ENCODE measurements around the gene RHD.

DNA sequence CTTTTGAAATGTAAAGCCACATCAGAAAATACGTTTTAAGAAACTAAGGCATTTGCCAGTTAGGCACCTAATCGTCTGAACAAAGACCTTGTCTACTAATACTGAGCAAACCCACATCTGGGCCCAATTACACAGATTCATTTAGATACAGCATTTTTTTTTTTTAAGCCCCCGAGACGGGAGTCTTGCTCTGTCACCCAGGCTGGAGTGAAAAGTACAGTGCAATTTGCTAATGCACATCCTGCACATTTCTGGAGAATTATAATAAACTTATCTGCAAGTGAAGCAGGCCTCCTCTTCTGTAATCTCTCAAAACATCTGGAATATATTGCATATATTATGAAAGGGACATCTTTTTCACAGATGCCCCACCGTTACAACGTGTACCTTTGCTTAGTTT lies 28.4 kb upstream of the RHD start:
- TF ChIP-seq, protein P1, sequence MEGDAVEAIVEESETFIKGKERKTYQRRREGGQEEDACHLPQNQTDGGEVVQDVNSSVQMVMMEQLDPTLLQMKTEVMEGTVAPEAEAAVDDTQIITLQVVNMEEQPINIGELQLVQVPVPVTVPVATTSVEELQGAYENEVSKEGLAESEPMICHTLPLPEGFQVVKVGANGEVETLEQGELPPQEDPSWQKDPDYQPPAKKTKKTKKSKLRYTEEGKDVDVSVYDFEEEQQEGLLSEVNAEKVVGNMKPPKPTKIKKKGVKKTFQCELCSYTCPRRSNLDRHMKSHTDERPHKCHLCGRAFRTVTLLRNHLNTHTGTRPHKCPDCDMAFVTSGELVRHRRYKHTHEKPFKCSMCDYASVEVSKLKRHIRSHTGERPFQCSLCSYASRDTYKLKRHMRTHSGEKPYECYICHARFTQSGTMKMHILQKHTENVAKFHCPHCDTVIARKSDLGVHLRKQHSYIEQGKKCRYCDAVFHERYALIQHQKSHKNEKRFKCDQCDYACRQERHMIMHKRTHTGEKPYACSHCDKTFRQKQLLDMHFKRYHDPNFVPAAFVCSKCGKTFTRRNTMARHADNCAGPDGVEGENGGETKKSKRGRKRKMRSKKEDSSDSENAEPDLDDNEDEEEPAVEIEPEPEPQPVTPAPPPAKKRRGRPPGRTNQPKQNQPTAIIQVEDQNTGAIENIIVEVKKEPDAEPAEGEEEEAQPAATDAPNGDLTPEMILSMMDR (IDR thresholded peaks at IDR 0.05 in 8 of 11, conservative IDR thresholded peaks at IDR 0.05 in 3 of 11) = no peak
- TF ChIP-seq POLR2A (IDR thresholded peaks at IDR 0.05) = no peak

Measured in spleen (tissue), 7 donors.